ENCODE data around the gene GARIN5A.

The GARIN5A gene

DNA sequence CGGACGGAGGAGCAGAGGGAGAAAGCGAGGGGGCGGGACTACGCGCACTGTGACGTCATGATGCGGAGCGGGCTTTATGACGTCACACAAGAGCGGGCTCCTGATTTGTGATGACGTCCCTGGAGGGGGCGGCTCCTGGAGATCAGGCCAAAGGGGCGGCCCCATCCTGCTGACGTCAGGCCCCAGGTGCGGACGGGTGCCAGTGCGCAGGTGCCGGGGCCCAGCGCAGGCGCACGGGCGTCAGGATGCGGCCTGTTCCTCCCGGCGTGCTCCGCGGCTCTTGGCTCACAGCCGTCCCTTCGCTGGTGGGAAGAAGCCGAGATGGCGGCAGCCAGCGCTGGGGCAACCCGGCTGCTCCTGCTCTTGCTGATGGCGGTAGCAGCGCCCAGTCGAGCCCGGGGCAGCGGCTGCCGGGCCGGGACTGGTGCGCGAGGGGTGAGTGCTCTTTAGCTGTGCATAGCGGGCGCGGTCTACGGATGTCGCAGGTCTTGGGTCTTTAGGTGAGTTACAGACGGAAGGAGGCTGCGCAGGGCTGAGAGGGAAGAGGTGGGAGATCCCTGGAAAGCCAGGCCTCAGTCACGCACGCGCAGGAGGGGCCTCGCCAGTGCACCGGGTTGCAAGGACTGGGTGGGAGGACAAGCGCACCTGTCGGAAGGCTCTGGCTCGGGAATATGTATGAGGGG, at the start of gene GARIN5A, which contains the start of gene EMC10:
TSS of gene GARIN5A (minus strand) at position 625 of the 683 bp plus-strand sequence. CDS start at position 165, 460 bp downstream.
TSS of gene EMC10 (plus strand) at position 284 of the 683 bp plus-strand sequence. CDS start at position 322, 38 bp downstream.
- DNase-seq (ENCODE audit: low read depth in 1 of 2, low spot score in 1 of 2): peak; percentile 87 to 89

DNA sequence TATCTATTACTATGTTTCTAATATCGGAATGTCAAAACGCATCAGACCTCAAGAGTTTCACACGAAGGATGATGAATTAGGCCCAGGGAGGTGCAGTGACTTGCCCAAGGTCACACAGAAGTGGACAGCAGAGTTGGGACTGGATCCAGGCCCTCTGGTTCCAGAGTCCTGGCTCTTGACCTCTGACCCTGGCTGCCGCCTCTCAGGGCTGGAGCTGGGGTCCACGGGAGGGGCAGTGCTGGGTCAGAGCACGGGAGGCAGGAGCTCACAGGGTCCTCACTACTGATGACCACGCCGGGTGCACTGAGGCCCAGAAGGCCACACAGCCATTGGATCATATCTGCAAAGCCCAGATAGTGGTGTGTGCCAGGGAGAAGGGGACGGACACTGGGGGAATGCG, 46.2 kb upstream of the GARIN5A start:
- no peak for DNase-seq (ENCODE audit: low read depth in 1 of 2, low spot score in 1 of 2)

GRCh38 chr19:50520822-50521465, 44.3 kb upstream of the GARIN5A start:
- DNase-seq (ENCODE audit: low read depth in 1 of 2, low spot score in 1 of 2): no peak

GRCh38 chr19:50519006-50519575, 42.4 kb upstream of the GARIN5A start:
- no peak for DNase-seq (ENCODE audit: low read depth in 1 of 2, low spot score in 1 of 2)

DNA sequence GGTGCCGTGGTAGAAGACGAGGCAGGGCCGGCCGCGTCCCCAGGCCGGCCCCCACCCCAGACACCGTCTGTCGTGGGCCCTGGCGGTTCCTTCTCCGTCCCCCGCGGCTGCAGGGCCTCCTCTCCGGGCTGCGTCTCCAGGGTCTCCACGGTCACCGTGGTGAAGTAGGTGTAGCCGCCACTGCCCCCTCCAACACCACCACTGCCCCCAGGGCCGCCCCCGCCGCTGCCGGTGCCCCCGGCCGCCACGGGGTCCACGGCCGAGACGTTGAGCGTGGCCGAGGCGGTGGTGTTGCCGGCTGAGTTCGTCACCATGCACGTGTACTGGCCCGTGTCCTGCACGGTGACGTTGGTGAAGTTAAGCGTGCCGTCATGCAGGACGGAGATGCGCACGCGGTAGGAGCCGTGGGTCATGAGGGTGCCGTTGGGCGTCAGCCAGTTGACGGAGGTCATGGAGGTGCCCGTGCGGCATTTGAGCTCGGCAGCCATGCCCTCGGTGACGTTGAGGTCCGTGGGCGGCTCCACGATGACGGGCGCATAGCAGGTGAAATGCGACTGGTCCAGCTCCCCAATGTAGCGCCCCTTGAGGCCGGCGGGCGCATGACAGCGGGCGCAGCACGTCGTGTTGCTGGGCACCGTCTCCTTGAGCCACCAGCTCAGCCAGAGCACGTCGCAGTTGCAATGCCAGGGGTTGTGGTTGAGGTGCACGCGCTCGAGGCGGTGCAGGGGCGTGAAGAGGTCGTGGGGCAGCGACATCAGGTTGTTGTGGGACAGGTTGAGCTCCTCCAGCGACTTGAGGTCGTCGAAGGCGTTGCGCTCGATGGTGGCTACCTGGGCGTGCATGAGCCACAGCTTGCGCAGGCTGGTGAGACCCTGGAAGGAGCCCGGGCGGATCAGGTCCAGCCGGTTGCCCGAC, 41.7 kb upstream of the GARIN5A start:
- no peak for DNase-seq (ENCODE audit: low read depth in 1 of 2, low spot score in 1 of 2)

DNA sequence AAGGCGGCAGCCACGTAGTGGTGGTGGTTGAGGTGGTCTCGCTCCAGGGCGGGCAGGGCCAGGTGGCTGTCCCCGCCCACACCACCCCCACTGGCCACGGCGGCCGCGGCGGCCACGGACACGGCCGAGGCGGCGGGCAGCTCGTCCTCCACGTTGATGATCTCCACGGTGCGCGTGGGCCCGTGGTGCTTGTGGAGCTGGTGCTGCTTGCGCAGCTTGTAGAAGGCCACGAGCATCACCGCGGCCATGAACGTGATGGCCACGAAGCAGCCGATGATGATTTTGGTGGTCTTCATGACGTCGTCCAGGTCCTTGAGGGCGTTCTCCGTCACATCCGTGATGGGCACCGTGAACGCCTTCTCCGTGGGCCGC, 41.0 kb upstream of the GARIN5A start:
- no peak for DNase-seq (ENCODE audit: low read depth in 1 of 2, low spot score in 1 of 2)

- DNase-seq (ENCODE audit: low read depth in 1 of 2, low spot score in 1 of 2): no peak
Observed at GRCh38 chr19:50516964-50517703, 40.5 kb upstream of the GARIN5A start.

- DNase-seq (ENCODE audit: low read depth in 1 of 2, low spot score in 1 of 2): no peak
Observed at GRCh38 chr19:50516456-50516855, 39.8 kb upstream of the GARIN5A start.

GRCh38 chr19:50515168-50515561, 38.5 kb upstream of the GARIN5A start:
- DNase-seq (ENCODE audit: low read depth in 1 of 2, low spot score in 1 of 2): no peak

DNA sequence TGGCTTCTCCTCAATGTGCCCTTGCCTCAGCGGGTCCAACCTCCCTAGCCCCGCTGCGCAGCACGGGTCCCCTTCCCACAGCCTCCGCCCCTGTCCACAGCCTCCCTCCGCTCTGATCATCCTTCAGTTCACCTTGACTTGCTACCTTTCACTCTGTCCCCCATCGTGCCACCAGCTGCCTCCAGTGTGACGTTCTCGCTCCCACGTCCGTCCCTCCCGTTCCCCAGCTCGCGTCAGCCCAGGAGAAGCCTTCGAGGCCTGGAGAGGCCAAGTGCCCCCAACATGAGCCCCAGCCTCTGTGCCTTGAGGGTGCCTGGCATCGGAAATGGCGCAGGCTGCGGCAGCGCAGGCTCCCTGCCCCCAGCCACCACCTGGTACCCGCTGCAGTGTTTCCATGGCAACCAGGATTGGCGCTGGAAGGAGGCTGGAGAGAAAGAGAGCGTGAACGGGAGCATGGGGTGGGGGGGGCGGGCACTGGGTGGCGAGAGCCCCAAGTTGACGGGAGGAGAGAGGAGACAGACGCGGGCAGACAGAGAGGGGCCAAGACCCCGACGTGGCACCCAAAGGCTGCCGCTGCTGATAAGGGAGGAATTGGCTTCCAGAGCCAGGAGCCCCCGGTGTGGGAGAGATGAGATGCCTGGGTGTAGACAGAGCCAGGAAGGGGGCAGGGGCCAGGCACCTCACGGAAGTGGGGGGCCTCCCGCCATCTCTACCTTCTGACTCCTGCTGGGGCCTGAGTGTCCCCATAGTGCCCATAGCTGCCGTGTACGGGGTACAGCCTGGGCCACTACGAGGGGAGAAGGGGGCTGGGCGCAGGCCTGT, 37.9 kb upstream of the GARIN5A start:
- DNase-seq (ENCODE audit: low read depth in 1 of 2, low spot score in 1 of 2): no peak

DNA sequence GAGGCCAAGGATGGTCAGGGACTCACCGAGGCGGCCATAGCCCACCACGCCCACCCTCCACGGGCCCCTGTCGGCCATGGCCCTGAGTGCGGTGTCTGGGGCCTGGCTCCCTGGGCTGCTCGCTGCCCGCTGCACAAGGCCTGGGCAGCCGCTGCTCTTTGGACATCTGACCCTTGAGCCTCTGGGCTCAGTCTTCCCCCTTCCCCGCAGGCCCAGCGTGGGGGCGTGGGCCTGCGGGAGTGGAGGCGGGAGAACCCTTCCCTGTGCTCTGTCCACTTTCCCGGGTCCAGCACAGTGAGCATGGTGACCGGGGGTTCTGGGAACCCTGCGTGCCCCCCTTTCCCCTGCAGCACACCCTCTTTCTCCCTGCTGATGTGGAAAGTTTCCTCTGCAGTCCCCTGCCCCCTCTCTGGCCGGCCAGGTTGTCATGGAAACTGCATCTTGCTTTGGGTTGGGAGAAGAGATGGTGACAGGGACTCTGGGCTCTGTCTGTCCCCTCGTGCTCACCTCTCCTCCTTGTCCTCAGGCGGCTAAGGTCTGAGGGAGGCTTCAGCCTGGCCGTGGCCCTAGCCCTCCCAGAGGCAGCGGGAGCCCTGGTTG, 37.2 kb upstream of the GARIN5A start, which contains the start of gene ASPDH:
TSS of gene ASPDH (minus strand) at position 168 of the 600 bp plus-strand sequence. CDS start at position 78, 90 bp downstream.
- no peak for DNase-seq (ENCODE audit: low read depth in 1 of 2, low spot score in 1 of 2)

DNA sequence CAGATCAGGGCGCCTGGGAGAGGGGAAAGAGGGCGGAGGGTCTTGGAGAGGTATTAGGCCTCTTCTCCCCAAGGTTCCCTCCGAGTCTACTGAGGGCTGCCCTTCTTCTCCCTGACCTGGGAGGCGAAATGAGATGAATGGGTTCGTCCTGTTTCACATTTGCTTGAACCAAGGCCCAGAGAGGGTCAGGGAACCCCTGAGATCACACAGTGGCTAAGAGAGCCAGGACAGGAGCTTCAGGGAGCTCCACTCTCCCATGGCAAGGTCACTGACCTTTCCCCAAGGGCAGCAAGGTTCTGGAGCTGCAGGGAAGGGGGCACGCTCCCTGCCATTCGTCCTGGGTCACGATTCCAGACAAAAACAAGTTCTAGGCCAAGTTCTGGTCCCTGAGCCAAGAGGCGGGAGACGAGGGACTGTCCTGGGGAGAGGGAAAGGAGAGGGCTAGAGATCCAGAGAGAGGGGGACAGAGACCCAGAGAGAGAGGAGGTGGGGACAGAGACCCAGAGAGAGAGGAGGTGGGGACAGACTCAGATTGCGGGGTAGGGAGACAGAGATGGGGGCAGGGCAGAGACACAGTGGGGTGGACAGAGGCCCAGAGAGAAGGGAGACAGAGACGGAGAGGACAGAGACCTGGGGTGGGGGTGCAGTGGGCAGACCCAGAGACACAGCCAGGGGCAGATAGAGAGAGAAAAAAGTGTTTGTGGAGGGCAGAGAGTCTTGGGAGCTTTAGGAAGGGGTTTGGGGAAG, 36.5 kb upstream of the GARIN5A start:
- DNase-seq (ENCODE audit: low read depth in 1 of 2, low spot score in 1 of 2): no peak

DNA sequence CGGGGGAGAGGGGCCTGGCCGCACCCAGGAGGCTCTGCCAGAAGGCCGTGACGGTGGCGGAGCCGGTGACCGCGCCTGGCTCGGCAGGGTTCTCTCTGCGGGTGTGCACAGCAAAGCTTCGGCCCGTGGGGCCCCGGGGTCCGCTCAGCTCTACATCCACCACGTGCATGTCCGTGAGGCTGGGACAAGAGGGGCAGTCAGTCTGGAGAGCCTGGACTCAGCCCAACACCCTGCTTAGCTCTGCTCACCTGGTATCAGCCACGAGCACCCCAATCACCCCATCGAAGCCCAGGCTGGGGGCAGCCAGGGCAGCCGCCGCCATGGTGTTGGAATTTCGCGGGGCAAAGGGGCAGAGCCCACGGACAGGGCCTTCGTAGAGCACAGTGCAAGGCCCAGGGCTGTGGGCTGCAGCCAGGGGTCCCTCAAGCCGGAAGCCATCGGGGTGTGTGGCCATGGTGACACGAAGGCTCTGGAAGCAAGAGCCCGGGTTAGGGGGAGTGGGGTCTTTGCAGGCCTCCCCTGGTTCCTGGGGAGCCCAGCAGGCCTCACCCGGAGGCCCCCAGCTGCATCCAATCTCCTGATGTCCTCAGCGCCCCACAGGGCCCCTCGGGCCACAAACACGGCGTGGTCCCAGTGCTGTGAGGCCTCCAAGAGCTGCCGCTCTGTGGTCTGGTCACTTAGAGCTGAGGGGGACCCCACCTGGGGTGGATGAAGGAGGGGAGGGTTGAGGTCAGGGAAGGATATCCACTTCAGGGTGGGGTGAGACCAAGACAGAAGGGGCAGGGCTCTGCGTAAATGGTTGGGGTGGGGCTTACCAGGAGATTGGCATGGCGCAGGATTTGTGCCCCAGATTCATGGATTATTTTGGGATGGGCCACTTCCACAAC, 35.7 kb upstream of the GARIN5A start:
- no peak for DNase-seq (ENCODE audit: low read depth in 1 of 2, low spot score in 1 of 2)

DNA sequence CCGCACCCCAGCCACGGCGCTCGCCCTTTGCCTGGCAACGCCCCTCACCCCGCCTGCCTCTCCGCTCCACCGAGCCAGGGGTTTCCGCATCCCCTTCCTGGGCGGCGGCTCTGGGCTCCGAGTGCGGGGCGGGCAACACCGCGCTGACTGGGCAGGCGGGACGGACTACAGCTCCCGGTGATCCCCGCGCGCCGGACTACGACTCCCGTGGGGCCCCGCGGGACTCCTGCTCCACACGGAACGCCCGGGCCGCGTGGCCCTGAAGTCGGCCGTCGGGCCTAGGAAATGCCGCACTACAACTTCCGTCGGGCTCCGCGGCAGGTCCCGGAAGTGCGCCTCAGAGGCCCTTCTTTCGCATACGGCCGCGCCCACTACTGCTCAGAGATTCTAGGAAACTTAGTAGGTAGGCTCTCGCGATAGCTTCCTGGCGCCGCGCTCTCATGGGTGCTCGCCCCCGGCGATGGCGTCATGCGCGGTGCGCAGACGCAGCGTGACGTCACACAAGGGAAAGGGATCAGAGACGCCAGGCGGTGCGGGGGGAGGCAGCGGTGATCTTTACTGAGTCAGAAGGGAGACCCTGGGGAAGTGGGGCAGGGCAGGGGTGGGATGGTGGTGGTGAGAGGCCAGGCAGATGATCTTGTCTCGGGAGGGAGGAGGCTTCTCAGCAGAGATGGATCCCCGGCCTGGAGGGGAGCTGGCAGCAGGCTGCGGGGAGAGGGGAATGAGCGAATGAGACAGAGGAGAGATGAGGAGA, 34.6 kb upstream of the GARIN5A start, which contains the start of gene JOSD2:
TSS of gene JOSD2 (minus strand) at position 123 of the 754 bp plus-strand sequence. CDS start 760 bp downstream, outside the sequence.
- DNase-seq (ENCODE audit: low read depth in 1 of 2, low spot score in 1 of 2): peak; percentile 94 to 95

GRCh38 chr19:50510700-50511068, 34.0 kb upstream of the GARIN5A start:
- no peak for DNase-seq (ENCODE audit: low read depth in 1 of 2, low spot score in 1 of 2)

DNA sequence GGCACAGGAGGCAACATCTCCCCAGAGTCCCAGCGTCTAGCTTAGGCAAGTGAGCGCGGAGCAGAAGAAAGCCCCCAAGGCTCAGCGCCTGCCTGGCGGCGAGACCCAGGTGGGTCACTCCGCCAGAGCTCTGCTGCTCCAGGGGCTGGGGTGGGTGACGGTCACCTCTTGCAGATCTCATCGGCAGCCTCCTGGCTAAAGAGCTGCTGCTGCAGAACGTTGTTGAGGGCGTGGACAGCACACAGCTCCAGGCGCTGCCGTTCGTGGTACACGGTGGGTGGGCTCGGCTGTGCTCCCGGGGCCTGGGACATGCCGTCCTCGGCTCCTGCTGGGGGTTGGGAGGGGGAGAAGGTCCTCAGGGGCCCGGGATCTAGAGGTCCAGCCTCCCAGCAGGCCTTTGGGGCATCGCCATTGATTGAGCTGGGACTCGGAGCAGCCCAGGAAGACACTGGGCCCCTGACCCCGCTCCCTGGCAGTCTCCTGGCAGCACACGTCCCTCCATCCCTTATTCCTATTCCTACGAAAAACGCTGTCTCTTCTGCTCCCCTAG, 33.5 kb upstream of the GARIN5A start:
- no peak for DNase-seq (ENCODE audit: low read depth in 1 of 2, low spot score in 1 of 2)

All from stimulated activated CD4-positive, alpha-beta T cell treated with anti-CD3 and anti-CD28 coated beads, Interleukin-15, amount 100 ng/mL, for 1 hour (primary cell).